ENCODE measurements around the gene EXOC3L4. TPM values are rescaled to one million over a fixed set of nuclear protein-coding genes. Genes with fewer than 3 reads are reported as not detected.
A peak's percentile ranks its signal among the peaks of the same experiment; 100 is the strongest.

Gene EXOC3L4
- total RNA-seq, 1 experiment from 2014 or later: 6.3 TPM

DNA sequence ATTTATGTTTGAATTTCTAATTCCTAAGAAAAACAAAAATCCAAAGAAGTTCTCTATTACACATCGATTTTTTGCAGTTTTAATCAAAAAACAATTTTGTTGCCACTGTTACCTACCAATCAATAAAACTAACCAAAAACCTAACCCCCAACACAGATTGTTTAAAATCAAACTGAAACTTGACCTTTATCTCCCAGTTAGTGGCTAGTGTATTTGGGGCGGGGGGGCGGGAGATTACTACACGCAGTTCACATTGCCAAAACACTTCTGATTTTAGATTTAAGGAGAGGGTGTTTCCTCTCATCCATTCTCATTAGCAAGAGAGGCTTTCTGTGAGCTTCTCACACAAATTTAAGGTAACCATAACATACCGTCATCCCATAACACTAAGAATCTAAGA is 43.6 kb upstream of the EXOC3L4 start:
- POLR2A ChIA-PET: interaction anchor here (0.6 kb wide), 1 partner anchor 1147 kb away, joined by 7 read pairs; no protein-coding TSS in a partner anchor
- H3K9me3 ChIP-seq: no peaks in the 10 kb centered on the region
- Mint-ChIP-seq H3K27me3 (ENCODE audit: insufficient read depth, unreplicated experiment) (no peaks in the 10 kb centered on the region), H3K4me3 (ENCODE audit: unreplicated experiment) (no peak overlapping the region), H3K9me3 (ENCODE audit: unreplicated experiment) (no peaks in the 10 kb centered on the region), H3K36me3 (ENCODE audit: insufficient read depth, unreplicated experiment) (peaks cover 24% of the 10 kb centered on the region), H3K27ac (ENCODE audit: unreplicated experiment) (no peak overlapping the region), H3K4me1 (ENCODE audit: low read depth, unreplicated experiment) (no peaks in the 10 kb centered on the region)
- peaks cover 7% of the 10 kb centered on the region; the same call in 1 of the 2 replicates for H3K4me1 ChIP-seq
- TF ChIP-seq, protein P1, sequence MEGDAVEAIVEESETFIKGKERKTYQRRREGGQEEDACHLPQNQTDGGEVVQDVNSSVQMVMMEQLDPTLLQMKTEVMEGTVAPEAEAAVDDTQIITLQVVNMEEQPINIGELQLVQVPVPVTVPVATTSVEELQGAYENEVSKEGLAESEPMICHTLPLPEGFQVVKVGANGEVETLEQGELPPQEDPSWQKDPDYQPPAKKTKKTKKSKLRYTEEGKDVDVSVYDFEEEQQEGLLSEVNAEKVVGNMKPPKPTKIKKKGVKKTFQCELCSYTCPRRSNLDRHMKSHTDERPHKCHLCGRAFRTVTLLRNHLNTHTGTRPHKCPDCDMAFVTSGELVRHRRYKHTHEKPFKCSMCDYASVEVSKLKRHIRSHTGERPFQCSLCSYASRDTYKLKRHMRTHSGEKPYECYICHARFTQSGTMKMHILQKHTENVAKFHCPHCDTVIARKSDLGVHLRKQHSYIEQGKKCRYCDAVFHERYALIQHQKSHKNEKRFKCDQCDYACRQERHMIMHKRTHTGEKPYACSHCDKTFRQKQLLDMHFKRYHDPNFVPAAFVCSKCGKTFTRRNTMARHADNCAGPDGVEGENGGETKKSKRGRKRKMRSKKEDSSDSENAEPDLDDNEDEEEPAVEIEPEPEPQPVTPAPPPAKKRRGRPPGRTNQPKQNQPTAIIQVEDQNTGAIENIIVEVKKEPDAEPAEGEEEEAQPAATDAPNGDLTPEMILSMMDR (IDR thresholded peaks at IDR 0.05; ENCODE audit: insufficient read depth in 1 of 2, low read depth in 1 of 2, low read length in 1 of 2, severe bottlenecking in 1 of 2, unreplicated experiment in 1 of 2): no peak
- CTCF ChIA-PET: no interaction called here
- DNase-seq: no peak
- H3K36me3 ChIP-seq (ENCODE audit: control insufficient read depth, insufficient read depth, low read length): 0 out of 2 replicates have a peak, but pooled peaks cover 2% of the 10 kb centered on the region
- no peak overlapping the region for H3K4me3 ChIP-seq (ENCODE audit: low read depth, low read length)
- intact Hi-C loops (cut with micrococcal nuclease; ENCODE audit: unreplicated experiment): no loop called here
- no TSS peak for BruUV-seq (replicated peaks)
- no peaks in the 10 kb centered on the region for H3K27me3 ChIP-seq (replicated peaks; ENCODE audit: control insufficient read depth, insufficient read depth, low read length)

DNA sequence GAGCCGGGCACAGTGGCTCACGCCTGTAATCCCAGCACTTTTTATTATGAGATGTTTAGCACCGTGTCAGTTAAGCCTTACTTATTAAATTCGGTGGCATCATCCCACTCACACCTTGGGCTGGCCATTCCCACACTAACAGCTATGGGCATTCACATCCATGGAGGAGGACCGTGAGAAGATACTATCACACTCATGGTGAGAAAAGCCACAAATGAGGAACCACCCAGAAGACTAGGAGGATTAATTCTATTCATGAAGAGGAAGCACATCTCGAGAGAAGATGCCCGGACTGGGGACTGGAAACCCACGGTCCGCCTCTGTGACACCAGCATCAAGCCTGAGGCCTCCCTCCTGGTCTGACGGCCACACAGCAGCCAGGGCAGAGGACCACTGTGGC is 42.1 kb upstream of the EXOC3L4 start:
- H3K27me3 ChIP-seq (replicated peaks; ENCODE audit: control insufficient read depth, insufficient read depth, low read length): no peaks in the 10 kb centered on the region
- Mint-ChIP-seq H3K4me3 (ENCODE audit: unreplicated experiment) (no peak overlapping the region), H3K36me3 (ENCODE audit: insufficient read depth, unreplicated experiment) (peaks cover 13% of the 10 kb centered on the region), H3K4me1 (ENCODE audit: low read depth, unreplicated experiment) (no peaks in the 10 kb centered on the region), H3K27ac (ENCODE audit: unreplicated experiment) (no peak overlapping the region), H3K9me3 (ENCODE audit: unreplicated experiment) (no peaks in the 10 kb centered on the region), H3K27me3 (ENCODE audit: insufficient read depth, unreplicated experiment) (no peaks in the 10 kb centered on the region)
- no TSS peak for BruUV-seq (replicated peaks)
- ChIA-PET POLR2A (no interaction called here), CTCF (no interaction called here)
- peak in 1 of 2 experiments; percentile 8 for DNase-seq
- intact Hi-C loops (cut with micrococcal nuclease; ENCODE audit: unreplicated experiment): no loop called here
- H3K4me3 ChIP-seq (ENCODE audit: low read depth, low read length): no peak overlapping the region
- H3K36me3 ChIP-seq (ENCODE audit: control insufficient read depth, insufficient read depth, low read length): 0 out of 2 replicates have a peak, but pooled peaks cover 2% of the 10 kb centered on the region
- no peaks in the 10 kb centered on the region for H3K9me3 ChIP-seq
- H3K4me1 ChIP-seq: peaks cover 9% of the 10 kb centered on the region; the same call in 1 of the 2 replicates
- TF ChIP-seq, protein P1 (IDR thresholded peaks at IDR 0.05; ENCODE audit: insufficient read depth in 1 of 2, low read depth in 1 of 2, low read length in 1 of 2, severe bottlenecking in 1 of 2, unreplicated experiment in 1 of 2): no peak

DNA sequence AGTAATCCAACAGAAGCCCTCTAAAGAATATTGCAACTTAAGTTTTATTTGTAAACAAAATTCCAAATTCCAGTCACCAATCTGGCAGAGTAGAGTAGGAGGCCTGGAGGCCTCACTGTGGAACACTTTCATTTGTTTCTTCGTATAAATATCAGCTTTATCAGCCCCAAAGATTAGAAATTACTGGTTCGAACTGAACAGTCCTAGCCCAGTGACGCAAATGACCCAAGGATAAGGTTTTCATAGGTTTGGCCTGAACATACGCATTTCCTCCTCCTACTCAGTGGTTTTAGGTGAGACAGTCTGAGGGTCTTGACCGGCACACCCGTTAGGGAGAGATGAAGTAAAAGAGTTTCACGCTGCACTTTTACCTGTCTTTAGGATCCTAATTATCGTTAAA is 38.8 kb upstream of the EXOC3L4 start:
- TF ChIP-seq, protein P1 (IDR thresholded peaks at IDR 0.05; ENCODE audit: insufficient read depth in 1 of 2, low read depth in 1 of 2, low read length in 1 of 2, severe bottlenecking in 1 of 2, unreplicated experiment in 1 of 2): no peak
- DNase-seq: no peak
- no peaks in the 10 kb centered on the region for H3K9me3 ChIP-seq
- Mint-ChIP-seq H3K27me3 (ENCODE audit: insufficient read depth, unreplicated experiment) (no peaks in the 10 kb centered on the region), H3K9me3 (ENCODE audit: unreplicated experiment) (no peaks in the 10 kb centered on the region), H3K4me3 (ENCODE audit: unreplicated experiment) (peak overlapping the region; percentile 86), H3K36me3 (ENCODE audit: insufficient read depth, unreplicated experiment) (peaks cover 13% of the 10 kb centered on the region), H3K4me1 (ENCODE audit: low read depth, unreplicated experiment) (no peaks in the 10 kb centered on the region), H3K27ac (ENCODE audit: unreplicated experiment) (no peak overlapping the region)
- no peak overlapping the region for H3K4me3 ChIP-seq (ENCODE audit: low read depth, low read length)
- no peaks in the 10 kb centered on the region for H3K27me3 ChIP-seq (replicated peaks; ENCODE audit: control insufficient read depth, insufficient read depth, low read length)
- intact Hi-C loops (cut with micrococcal nuclease; ENCODE audit: unreplicated experiment): loop anchor here (5.0 kb wide), 1 partner anchor 738 kb away; the partner anchor contains the start of gene ZNF839
- H3K4me1 ChIP-seq: peaks cover 17% of the 10 kb centered on the region; the same call in 1 of the 2 replicates
- CTCF ChIA-PET: no interaction called here
- POLR2A ChIA-PET: no interaction called here
- H3K36me3 ChIP-seq (ENCODE audit: control insufficient read depth, insufficient read depth, low read length): 0 out of 2 replicates have a peak, but pooled peaks cover 2% of the 10 kb centered on the region
- BruUV-seq (replicated peaks): TSS peak; percentile 74
